ENCODE measurements around the gene CUL3. TPM values are rescaled to one million over a fixed set of nuclear protein-coding genes. Genes with fewer than 3 reads are reported as not detected.

The CUL3 gene
- total and polyA plus RNA-seq, 10 of the 15 experiments (the other 5 are each of a cell fraction or from before 2014, with no cell fraction given): 22.0 to 95.4 (median 53.4) TPM

- TF ChIP-seq, protein P1, sequence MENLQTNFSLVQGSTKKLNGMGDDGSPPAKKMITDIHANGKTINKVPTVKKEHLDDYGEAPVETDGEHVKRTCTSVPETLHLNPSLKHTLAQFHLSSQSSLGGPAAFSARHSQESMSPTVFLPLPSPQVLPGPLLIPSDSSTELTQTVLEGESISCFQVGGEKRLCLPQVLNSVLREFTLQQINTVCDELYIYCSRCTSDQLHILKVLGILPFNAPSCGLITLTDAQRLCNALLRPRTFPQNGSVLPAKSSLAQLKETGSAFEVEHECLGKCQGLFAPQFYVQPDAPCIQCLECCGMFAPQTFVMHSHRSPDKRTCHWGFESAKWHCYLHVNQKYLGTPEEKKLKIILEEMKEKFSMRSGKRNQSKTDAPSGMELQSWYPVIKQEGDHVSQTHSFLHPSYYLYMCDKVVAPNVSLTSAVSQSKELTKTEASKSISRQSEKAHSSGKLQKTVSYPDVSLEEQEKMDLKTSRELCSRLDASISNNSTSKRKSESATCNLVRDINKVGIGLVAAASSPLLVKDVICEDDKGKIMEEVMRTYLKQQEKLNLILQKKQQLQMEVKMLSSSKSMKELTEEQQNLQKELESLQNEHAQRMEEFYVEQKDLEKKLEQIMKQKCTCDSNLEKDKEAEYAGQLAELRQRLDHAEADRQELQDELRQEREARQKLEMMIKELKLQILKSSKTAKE (IDR thresholded peaks at IDR 0.05; ENCODE audit: low read depth, poor library complexity, severe bottlenecking): no peak
- TF ChIP-seq EP300 (IDR thresholded peaks at IDR 0.05; ENCODE audit: borderline replicate concordance in 1 of 2, control insufficient read depth in 1 of 2, low read depth in 2 of 2, low read length in 2 of 2) (no peak), MEF2A (IDR thresholded peaks at IDR 0.05; ENCODE audit: insufficient read depth, low read depth, low read length) (no peak), GABPA (IDR thresholded peaks at IDR 0.05; ENCODE audit: low read depth) (no peak)
- TF ChIP-seq, protein P2, sequence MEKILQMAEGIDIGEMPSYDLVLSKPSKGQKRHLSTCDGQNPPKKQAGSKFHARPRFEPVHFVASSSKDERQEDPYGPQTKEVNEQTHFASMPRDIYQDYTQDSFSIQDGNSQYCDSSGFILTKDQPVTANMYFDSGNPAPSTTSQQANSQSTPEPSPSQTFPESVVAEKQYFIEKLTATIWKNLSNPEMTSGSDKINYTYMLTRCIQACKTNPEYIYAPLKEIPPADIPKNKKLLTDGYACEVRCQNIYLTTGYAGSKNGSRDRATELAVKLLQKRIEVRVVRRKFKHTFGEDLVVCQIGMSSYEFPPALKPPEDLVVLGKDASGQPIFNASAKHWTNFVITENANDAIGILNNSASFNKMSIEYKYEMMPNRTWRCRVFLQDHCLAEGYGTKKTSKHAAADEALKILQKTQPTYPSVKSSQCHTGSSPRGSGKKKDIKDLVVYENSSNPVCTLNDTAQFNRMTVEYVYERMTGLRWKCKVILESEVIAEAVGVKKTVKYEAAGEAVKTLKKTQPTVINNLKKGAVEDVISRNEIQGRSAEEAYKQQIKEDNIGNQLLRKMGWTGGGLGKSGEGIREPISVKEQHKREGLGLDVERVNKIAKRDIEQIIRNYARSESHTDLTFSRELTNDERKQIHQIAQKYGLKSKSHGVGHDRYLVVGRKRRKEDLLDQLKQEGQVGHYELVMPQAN (conservative IDR thresholded peaks at IDR 0.05): no peak
Measured at GRCh38 chr2:224472827-224473226, 112.3 kb downstream of the CUL3 start (continued).

- Histone ChIP-seq H2AFZ (ENCODE audit: control insufficient read depth, low read depth, low read length) (no peak overlapping the region), H3K9me3 (replicated peaks; ENCODE audit: control insufficient read depth, insufficient read depth, low read length) (no peaks in the 10 kb centered on the region), H3K9ac (ENCODE audit: control insufficient read depth, insufficient read depth, low read length) (no peak overlapping the region), H3K4me1 (ENCODE audit: control insufficient read depth, insufficient read depth, low read length) (no peaks in the 10 kb centered on the region), H3K79me2 (ENCODE audit: control insufficient read depth, insufficient read depth, low read length) (no peaks in the 10 kb centered on the region), H4K20me1 (ENCODE audit: control insufficient read depth, insufficient read depth) (no peaks in the 10 kb centered on the region), H3K36me3 (ENCODE audit: control insufficient read depth in 2 of 2, insufficient read depth in 2 of 2, low read length in 1 of 2) (peaks cover under 1 to 14% of the 10 kb centered on the region in 2 experiments; a peak in 3 of 4 replicates), H3K27ac (ENCODE audit: control insufficient read depth, insufficient read depth) (no peak overlapping the region), H3K4me2 (ENCODE audit: control insufficient read depth, insufficient read depth) (no peak overlapping the region), H3K27me3 (replicated peaks in 1 of 2; ENCODE audit: control insufficient read depth in 2 of 2, insufficient read depth in 2 of 2, low read length in 1 of 2) (no peaks in the 10 kb centered on the region), H3K4me3 (no peak overlapping the region)
- no peak for DNase-seq (ENCODE audit: low read depth, low spot score)
- no peak for FAIRE-seq
- TF ChIP-seq YY1 (IDR thresholded peaks at IDR 0.05; ENCODE audit: low read depth, low read length): no peak
- ChIA-PET SMC1A (ENCODE audit: uncharacterized antibody, unreplicated experiment) (no interaction called here), CTCF (interaction anchor here (1.3 kb wide), 1 partner anchor 174 kb away, joined by 3 read pairs; no protein-coding TSS in a partner anchor), POLR2A (interaction anchor here (0.6 kb wide), 1 partner anchor 151 kb away, joined by 3 read pairs; no protein-coding TSS in a partner anchor), RAD21 (ENCODE audit: unreplicated experiment) (no interaction called here)
- no TSS peak for BruUV-seq (replicated peaks)
- ATAC-seq: no peak
- in situ Hi-C loops (cut with MboI): no loop called here
- 97% methylated on average over 3 of the region's 3 CpGs for WGBS (ENCODE audit: insufficient coverage, insufficient replicate concordance, low lambda C conversion rate, missing lambda C conversion rate)
- intact Hi-C loops (cut with micrococcal nuclease; ENCODE audit: unreplicated experiment): no loop called here
Measured at GRCh38 chr2:224472137-224472536, 113.0 kb downstream of the CUL3 start.

Data from GM12878 (cell line).